Stimulated activated CD4-positive, alpha-beta T cell treated with anti-CD3 and anti-CD28 coated beads, Interleukin-12 subunit alpha, Interleukin-12 subunit beta, amount 100 ng/mL, for 24 hours (primary cell): ENCODE data around the gene APOC3.

Experiments used
- DNase-seq, 2 experiments: peaks; one replicate each; pipeline ENCODE4 v3.0.0-alpha.2; 2020; ENCODE audit warnings: low read depth in 2 of 2

The APOC3 gene

DNA sequence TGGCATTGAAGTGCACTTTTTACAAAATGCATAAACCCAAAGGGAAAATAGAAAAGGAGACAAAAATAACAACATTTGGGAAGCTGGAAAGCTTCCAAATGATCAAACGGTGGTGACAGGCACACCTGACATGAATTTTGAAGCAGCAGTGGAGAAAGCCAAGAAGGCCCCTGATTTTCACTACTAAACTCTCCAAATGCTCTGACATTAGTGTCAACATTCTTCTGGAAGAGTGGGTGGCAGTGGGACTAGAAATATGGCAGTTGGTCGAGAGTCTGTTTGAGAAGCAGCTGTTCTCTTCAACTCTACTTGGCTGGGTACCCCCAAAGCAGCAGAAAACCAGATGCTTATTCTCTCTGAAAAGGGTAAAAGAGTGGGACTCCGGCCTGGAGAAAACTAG is 25.7 kb upstream of the APOC3 start:
- no peak for DNase-seq

DNA sequence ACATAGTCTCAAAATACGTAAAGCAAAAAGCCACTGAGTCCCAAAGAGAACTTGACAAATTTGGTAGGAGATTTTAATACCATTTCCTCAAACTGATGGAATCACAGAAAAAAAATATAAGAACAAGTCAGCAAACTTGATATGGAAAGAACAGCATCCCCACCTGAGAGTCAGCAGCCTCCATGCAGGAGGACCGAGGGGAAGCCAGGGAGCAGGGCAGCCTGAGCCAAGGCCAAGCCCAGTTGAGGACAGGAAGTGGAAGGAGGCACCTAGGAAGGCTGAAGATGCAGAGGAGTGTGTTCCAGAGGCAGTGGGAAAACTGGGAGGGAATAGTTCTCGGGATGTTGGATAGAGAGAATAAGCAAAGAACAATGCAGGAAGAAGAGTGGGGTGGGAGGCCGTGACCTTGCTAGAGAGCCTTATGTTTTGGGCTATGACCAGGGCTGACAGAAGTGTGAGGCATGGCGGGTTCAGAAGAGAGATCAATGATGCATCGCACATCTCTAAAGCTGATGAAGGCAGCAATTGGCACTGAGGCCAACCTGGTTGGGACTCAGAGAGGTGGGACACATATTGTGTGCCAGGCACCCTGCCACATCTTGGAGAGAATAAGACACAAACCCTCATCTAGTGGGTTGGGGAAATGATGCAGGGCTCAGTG is 22.0 kb upstream of the APOC3 start:
- no peak for DNase-seq

- DNase-seq, result no peak
Measured at GRCh38 chr11:116808262-116809175, 21.2 kb upstream of the APOC3 start.

- no peak for DNase-seq
Measured at GRCh38 chr11:116811194-116811593, 18.5 kb upstream of the APOC3 start.

- no peak for DNase-seq
Measured at GRCh38 chr11:116812109-116812508, 17.6 kb upstream of the APOC3 start.

GRCh38 chr11:116813170-116813569 is 16.5 kb upstream of the APOC3 start:
- no peak for DNase-seq

DNA sequence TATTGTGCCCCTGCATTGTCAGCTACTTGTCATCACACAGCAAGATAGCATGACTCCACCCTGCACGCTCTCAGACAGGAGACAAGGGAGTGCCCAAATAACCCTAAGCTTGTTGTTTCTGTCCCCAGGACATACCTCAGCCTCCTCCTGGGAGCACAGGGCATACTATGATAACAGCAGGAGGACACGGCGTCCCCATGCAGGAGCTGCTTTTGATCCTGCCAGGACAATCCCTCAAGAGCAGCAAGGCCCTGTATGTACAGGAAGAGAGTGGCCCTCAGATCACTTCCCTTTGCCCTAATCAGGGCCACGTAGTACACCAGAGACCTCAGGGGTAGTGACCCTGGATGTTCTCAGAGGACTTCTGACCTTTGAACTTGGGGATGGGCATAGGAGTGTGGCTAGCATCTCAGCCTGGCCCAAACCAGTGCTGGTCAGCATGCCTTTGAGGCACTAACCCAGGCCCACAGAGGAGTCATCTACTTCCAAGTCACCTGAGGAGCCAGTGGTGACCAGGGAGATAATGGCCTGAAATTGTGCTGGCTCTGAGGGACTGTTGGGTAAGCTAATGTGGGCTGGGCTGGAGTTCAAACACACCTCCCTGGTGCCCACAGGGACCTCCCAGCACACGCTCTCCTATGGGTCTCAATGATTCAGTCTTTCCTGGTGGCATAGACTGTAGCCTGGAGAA is 15.8 kb upstream of the APOC3 start:
- DNase-seq, result no peak

GRCh38 chr11:116814502-116814901 is 15.2 kb upstream of the APOC3 start:
- DNase-seq, result no peak

- DNase-seq, result no peak
Measured at GRCh38 chr11:116819049-116819448, 10.7 kb upstream of the APOC3 start.

- no peak for DNase-seq
Measured at GRCh38 chr11:116821050-116821918, 8.4 kb upstream of the APOC3 start.

DNA sequence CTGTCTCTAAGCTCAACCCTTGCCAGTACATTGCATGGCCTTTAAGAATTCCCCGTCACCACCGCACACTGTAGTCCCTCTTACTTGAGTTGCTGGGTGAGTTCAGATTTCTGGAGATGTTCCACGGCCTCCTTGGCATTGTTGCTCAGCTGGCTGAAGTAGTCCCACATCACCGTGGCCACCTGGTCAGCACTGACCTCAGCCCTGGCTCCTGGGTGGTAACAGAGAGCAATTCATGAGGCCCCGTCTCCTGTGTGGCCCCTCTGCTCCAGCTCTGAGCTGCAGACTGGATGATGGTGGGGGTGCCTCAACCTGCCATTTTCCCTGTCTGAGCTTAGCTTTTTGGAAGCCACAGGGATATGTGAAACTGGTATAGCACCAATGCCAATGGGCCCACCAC is 7.1 kb upstream of the APOC3 start:
- no peak for DNase-seq

- DNase-seq, result no peak
Measured at GRCh38 chr11:116823031-116823843, 6.5 kb upstream of the APOC3 start, which contains the start of gene APOA4. Gene APOA4, minus strand, starts transcription at chr11:116823304. Its CDS starts 113 bp downstream, at chr11:116823191.

- DNase-seq, result no peak
Measured at GRCh38 chr11:116825434-116825833, 4.3 kb upstream of the APOC3 start.

DNA sequence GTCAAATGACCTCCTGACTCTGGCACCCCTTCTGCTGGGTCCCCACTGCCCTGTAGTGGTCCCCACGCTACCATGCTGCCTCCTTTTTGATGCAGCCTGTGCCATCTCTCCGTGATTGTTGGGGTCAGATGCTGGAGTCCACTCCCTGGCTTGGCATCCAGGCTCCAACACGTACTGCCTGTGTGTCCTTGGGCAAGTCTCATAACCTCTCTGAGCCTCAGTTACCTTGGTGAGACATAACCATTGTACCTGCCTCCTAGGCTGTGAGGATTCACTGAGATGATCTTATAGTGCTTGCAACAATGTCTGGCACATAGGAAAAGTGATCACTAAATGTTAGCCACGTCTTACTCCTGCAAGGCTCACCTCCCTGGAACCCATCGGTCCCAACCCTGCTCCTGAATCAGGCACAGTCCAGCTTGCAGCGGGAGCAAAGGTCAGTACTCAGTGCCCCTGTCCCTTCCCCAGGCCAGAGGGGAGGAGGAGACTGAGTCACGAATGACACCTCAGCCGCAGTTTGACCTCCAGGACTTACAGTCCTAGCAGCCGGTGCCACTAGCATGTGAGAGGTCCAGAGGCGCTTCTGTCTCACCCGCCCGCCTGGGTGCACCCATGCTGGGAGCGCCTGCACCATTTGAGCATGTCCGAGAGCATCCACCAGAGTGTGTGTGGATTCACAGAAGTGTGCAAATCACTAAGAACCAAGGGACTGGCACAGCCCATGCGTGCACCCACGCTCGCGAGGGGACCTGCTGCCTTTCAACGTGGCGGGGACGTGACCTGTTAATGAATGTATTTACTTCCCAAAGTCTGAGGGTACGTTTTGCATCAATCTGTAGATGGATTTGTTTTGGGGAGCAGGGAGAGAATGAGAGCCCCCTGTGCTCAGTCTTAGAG is 3.6 kb upstream of the APOC3 start:
- DNase-seq, result no peak

- DNase-seq, result no peak
Measured at GRCh38 chr11:116826751-116827431, 2.8 kb upstream of the APOC3 start.

DNA sequence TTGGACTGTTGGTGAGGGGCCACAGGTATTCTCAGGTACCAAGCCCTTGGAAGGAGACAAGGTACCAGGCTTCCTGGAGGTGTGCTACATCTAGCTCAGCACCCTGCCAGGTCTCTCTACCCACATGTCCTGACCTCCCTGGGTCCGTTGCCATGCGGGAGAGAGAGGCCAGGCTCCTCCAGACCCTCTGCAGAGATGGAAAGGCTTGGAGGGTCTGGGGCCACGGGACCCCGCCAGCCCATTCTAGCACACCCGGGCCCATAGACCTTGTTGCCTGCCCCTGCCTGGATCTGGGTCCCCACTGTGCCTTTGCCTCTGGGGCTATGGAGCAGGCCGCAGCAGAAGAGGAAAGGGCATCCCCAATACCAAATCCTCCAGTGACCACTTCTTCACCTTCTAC is 2.2 kb upstream of the APOC3 start:
- DNase-seq, result no peak

GRCh38 chr11:116828632-116829524 is 829 bp upstream of the APOC3 start:
- no peak for DNase-seq
